Fibroblast of villous mesenchyme (primary cell): ENCODE measurements around the gene ATG10. TPM values are rescaled to one million over a fixed set of nuclear protein-coding genes. Genes with fewer than 3 reads are reported as not detected.
"Not testable (repeated sequence)": the region's sequence is repeated elsewhere in the genome, so short reads cannot be mapped to it uniquely, and the experiment has no call there.

Experiments
- DNase-seq: peaks from one replicate; pipeline ENCODE4 v3.0.0-alpha.2; 2010; ENCODE audit warnings: low read depth
- H3K4me3 ChIP-seq: 2 replicates; pipeline ENCODE4 v1.5.1; 2011; ENCODE audit warnings: low read depth, mild to moderate bottlenecking, low read length
- CTCF ChIP-seq: IDR thresholded peaks from 2 replicates; pipeline ENCODE4 v1.5.1; 2012; ENCODE audit warnings: low read depth, mild to moderate bottlenecking, low read length; ENCODE audit not compliant: insufficient read depth
- total RNA-seq: library from RNA; depleted of rRNA; stranded (reverse); fragments of >200 nt; gene quantifications from 2 replicates; pipeline ENCODE4 v1.2.3, GENCODE V29; 2012

ATG10 gene
- total RNA-seq, 1 donor = 9.1 TPM

DNA sequence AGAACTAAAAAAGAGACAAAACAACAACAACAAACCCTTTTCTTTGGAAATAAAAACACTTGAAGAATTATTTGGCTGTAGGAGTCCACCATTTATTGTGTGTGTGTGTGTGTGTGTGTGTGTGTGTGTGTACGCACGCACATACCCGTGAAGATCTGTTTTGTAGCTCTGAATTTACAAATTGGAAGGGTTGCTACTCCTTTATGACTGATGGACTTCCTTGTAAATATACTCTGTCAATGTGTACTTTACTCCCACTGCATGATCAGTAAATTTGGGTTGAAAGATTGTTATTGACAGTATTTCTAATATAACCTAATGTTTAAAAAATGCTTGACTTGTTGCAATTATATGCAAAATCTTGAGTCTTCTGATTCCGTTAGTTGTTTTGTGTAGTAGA lies 148.1 kb downstream of the ATG10 start:
- TF ChIP-seq CTCF = no peak
- DNase-seq = no peak
- no peak overlapping the region for H3K4me3 ChIP-seq

DNA sequence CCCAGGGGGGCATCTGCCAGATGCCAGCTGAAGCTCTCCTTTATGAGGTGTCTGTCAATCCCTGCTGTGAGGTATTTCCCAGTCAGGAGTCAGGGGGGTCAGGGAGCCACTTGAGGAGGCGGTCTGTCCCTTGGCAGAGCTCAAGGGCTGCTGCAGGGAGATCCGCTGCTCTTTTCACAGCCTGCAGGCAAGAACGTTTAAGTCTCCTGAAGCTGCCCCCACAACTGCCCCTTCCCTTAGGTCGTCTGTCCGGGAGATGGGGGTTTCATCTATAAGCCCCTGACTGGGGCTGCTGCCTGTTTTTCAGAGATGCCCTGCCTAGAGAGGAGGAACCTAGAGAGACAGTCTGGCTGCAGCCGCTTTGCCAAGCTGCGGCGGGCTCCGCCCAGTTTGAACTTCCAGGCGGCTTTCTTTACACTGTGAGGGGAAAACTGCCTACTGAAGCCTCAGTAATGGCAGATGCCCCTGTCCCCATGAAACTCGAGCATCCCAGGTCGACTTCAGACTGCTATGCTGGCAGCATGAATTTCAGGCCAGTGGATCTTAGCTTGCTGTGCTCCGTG lies 158.0 kb downstream of the ATG10 start:
- no peak for TF ChIP-seq CTCF
- no peak for DNase-seq
- no peak overlapping the region for H3K4me3 ChIP-seq

DNA sequence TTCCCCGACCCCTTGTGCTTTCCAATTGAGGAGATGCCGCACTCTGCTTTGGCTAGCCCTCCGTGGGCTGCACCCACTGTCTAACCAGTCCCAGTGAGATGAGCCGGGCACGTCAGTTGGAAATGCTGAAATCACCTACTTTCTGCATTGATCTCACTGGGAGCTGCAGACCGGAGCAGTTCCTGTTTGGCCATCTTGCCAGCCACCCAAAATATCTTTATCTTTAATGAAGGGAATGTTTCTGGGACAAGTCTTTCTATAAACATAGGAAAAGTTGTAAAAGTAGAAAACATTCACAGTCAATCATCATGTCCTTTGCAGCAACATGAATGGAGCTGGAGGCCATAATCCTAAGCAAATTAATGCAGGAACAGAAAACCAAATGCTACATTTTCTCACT lies 158.8 kb downstream of the ATG10 start:
- no peak for DNase-seq
- no peak for TF ChIP-seq CTCF
- no peak overlapping the region for H3K4me3 ChIP-seq

DNA sequence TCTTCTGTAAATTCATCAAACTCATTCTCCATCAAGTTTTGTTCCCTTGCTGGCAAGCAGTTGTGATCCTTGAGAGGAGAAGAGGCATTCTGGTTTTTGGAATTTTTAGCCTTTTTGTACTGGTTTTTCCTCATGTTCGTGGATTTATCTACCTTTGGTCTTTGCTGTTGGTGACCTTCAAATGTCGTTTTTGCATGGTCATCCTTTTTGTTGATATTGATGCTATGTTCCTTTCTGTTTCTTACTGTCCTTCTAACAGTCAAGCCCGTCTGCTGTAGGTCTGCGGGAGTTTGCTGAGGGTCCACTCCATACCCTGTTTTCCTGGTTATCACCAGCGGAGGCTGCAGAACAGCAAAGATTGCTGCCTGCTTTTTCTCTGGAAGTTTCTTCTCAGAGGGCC lies 165.4 kb downstream of the ATG10 start:
- H3K4me3 ChIP-seq = no peak overlapping the region
- no peak for TF ChIP-seq CTCF
- DNase-seq = no peak

- H3K4me3 ChIP-seq, DNase-seq: not testable (repeated sequence)
Measured at GRCh38 chr5:82139837-82140236, 168.0 kb downstream of the ATG10 start.

DNA sequence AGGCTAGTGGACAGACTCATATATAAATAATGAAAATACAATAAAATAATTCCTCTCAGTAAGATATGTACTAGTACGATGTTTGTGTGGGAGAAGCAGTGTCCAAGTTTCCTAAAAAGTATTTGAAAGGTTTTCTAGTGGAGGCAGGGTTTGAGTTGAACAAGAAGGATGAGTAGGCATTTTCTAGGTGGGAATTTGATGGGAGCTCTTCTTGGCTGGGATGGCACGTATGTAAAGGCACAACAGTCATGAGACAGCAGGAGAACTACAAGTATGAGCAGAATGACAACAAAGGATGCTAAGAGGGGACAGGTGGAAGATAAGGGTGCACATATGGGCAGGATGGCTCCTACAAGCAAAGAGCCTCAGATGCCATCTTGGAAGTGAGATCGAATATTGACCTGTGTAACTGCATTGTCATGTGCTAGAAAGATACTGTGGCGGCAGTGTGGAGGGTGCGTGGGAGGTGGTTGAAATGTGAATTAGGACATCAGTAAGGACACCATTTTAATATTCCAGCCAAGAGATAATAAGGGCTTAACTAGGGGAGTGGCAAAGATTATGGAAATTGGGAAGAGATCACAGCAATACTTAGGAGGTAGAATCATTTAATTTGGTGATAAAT lies 170.5 kb downstream of the ATG10 start:
- DNase-seq = no peak
- H3K4me3 ChIP-seq = no peak overlapping the region
- TF ChIP-seq CTCF = no peak

DNA sequence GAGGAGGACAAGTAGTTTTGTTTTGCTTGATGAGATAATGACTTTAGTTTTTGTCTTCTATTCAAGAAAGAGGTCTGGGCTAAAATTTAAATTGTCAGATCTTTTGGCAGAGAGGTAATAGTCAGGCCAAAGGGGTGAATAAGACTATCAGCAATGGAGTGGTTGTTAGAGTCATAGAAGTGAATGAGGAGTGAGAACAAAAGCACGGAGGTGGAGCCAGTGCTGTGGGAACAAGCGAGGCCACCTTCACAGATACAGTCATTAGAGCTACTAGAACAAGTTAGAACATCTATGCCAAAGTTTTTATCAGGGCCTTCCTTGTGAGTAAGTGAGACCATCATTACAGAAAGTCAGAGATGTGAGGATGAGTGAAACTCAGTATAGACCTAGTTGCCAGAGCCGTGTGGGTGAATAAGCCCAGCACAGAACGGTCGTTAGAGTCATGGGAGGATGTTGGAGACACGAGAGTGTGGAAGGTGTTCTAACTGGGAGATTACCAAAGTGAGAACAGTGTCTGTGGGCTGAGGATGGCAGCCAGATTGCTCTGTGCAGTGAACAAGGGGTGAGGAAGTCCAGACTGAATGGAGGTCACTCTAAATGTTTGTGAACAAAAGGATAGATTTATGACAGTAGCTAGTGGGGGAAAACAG lies 171.2 kb downstream of the ATG10 start:
- H3K4me3 ChIP-seq = no peak overlapping the region
- no peak for DNase-seq
- no peak for TF ChIP-seq CTCF
